ENCODE results near the gene IPP. TPM values are rescaled to one million over a fixed set of nuclear protein-coding genes. Genes with fewer than 3 reads are reported as not detected.
A peak's percentile ranks its signal among the peaks of the same experiment; 100 is the strongest.

The IPP gene
- total RNA-seq, 2 experiments from 2014 or later, result 6.0 to 6.6 TPM

GRCh38 chr1:45687014-45687753 lies 63.3 kb downstream of the IPP start:
- H3K36me3 ChIP-seq (ENCODE audit: insufficient read depth, low read length), result peaks cover 8% of the 10 kb centered on the region
- peak overlapping the region; percentile 97 for H3K27ac ChIP-seq (ENCODE audit: low read depth in 1 of 2, low read length in 2 of 2)
- peak overlapping the region; percentile 95 for H3K4me3 ChIP-seq (ENCODE audit: low read length)
- intact Hi-C loops (cut with DNase I, micrococcal nuclease), result loop anchor here (1.0 to 10.0 kb wide), 13 partner anchors 102 to 675 kb away; partner anchors contain the start of genes CCDC163 (in 2 of the 2), HECTD3 (in 2 of the 2), MMACHC (in 2 of the 2) and PRDX1 (in 2 of the 2)
- DNase-seq (peak; percentile 91 to 100 (median 96)), ATAC-seq (ENCODE audit: poor library complexity) (peak; percentile 80)
- H3K36me3 Mint-ChIP-seq (ENCODE audit: low read depth), result peaks cover 47% of the 10 kb centered on the region
- peaks cover 41% of the 10 kb centered on the region for H3K4me1 ChIP-seq (ENCODE audit: insufficient read depth, low read length)
- no peaks in the 10 kb centered on the region for H3K27me3 ChIP-seq (ENCODE audit: control insufficient read depth in 1 of 2, insufficient read depth in 2 of 2, low read length in 2 of 2)
- no peak for TF ChIP-seq CTCF (IDR thresholded peaks at IDR 0.05)
- peaks cover 43% of the 10 kb centered on the region for H3K4me1 Mint-ChIP-seq (ENCODE audit: low read depth)
- peak overlapping the region; percentile 99 for H3K4me3 Mint-ChIP-seq
- POLR2A ChIA-PET, result interaction anchor here (0.6 to 3.6 kb wide), 21 partner anchors 9 to 1056 kb away, joined by 3 to 65 read pairs (median 6); partner anchors contain the start of genes AKR1A1, BTBD19, CCDC163 and HECTD3
- CTCF ChIA-PET, result no interaction called here
- peak overlapping the region; percentile 100 for H3K27ac Mint-ChIP-seq
- no peaks in the 10 kb centered on the region for H3K27me3 Mint-ChIP-seq
- no peaks in the 10 kb centered on the region for H3K9me3 ChIP-seq (ENCODE audit: control insufficient read depth in 1 of 2, insufficient read depth in 1 of 2, low read length in 2 of 2)
- no peaks in the 10 kb centered on the region for H3K9me3 Mint-ChIP-seq

- no peaks in the 10 kb centered on the region for H3K27me3 Mint-ChIP-seq
- ATAC-seq (ENCODE audit: poor library complexity), result peak; percentile 68
- H3K36me3 ChIP-seq (ENCODE audit: insufficient read depth, low read length), result peaks cover 8% of the 10 kb centered on the region
- peak within 1 kb of the TSS; percentile 99 for H3K4me3 Mint-ChIP-seq
- peak within 1 kb of the TSS; percentile 100 for H3K27ac Mint-ChIP-seq
- CTCF ChIA-PET, result interaction anchor here (0.7 to 1.5 kb wide), 2 partner anchors 40 to 102 kb away, joined by 3 to 6 read pairs; partner anchors contain the start of gene NASP
- POLR2A ChIA-PET, result interaction anchor here (0.7 to 3.6 kb wide), 39 partner anchors 8 to 1055 kb away, joined by 3 to 65 read pairs (median 4); partner anchors contain the start of genes AKR1A1, BTBD19, CCDC163 and HECTD3
- TF ChIP-seq CTCF (IDR thresholded peaks at IDR 0.05), result no peak
- peak within 1 kb of the TSS; percentile 95 for H3K4me3 ChIP-seq (ENCODE audit: low read length)
- H3K36me3 Mint-ChIP-seq (ENCODE audit: low read depth), result peaks cover 44% of the 10 kb centered on the region
- H3K27me3 ChIP-seq (ENCODE audit: control insufficient read depth in 1 of 2, insufficient read depth in 2 of 2, low read length in 2 of 2), result no peaks in the 10 kb centered on the region
- DNase-seq, result peak; percentile 96 to 99 (median 98)
- intact Hi-C loops (cut with DNase I, micrococcal nuclease), result loop anchor here (1.0 to 10.0 kb wide), 13 partner anchors 102 to 674 kb away; partner anchors contain the start of genes CCDC163 (in 2 of the 2), HECTD3 (in 2 of the 2), MMACHC (in 2 of the 2) and PRDX1 (in 2 of the 2)
- H3K4me1 Mint-ChIP-seq (ENCODE audit: low read depth), result peaks cover 51% of the 10 kb centered on the region
- peak within 1 kb of the TSS; percentile 97 for H3K27ac ChIP-seq (ENCODE audit: low read depth in 1 of 2, low read length in 2 of 2)
- H3K9me3 Mint-ChIP-seq, result no peaks in the 10 kb centered on the region
- H3K9me3 ChIP-seq (ENCODE audit: control insufficient read depth in 1 of 2, insufficient read depth in 1 of 2, low read length in 2 of 2), result no peaks in the 10 kb centered on the region
- H3K4me1 ChIP-seq (ENCODE audit: insufficient read depth, low read length), result peaks cover 44% of the 10 kb centered on the region
These were observed 64.0 kb downstream of the IPP start, which contains the start of gene GPBP1L1 for GRCh38 chr1:45686288-45687013. Gene GPBP1L1 (minus strand): TSS chr1:45686533. CDS start chr1:45659087, 27,446 bp downstream.

- intact Hi-C loops (cut with DNase I, micrococcal nuclease), result loop anchor here (2.0 to 10.0 kb wide), 10 partner anchors 101 to 674 kb away; partner anchors contain the start of genes CCDC163 (in 2 of the 2), HECTD3 (in 2 of the 2), MMACHC (in 2 of the 2) and UROD (in 2 of the 2)
- Mint-ChIP-seq H3K4me1 (ENCODE audit: low read depth) (peaks cover 56% of the 10 kb centered on the region), H3K27me3 (no peaks in the 10 kb centered on the region), H3K36me3 (ENCODE audit: low read depth) (peaks cover 39% of the 10 kb centered on the region), H3K27ac (peak overlapping the region; percentile 100), H3K9me3 (no peaks in the 10 kb centered on the region), H3K4me3 (peak overlapping the region; percentile 99)
- H3K9me3 ChIP-seq (ENCODE audit: control insufficient read depth in 1 of 2, insufficient read depth in 1 of 2, low read length in 2 of 2), result no peaks in the 10 kb centered on the region
- H3K27me3 ChIP-seq (ENCODE audit: control insufficient read depth in 1 of 2, insufficient read depth in 2 of 2, low read length in 2 of 2), result no peaks in the 10 kb centered on the region
- peak; percentile 51 to 86 (median 62) for DNase-seq
- peak; percentile 7 for ATAC-seq (ENCODE audit: poor library complexity)
- ChIA-PET POLR2A (interaction anchor here (0.5 to 3.6 kb wide), 31 partner anchors 8 to 989 kb away, joined by 3 to 65 read pairs (median 4); partner anchors contain the start of genes AKR1A1, BTBD19, CCDC163 and HECTD3), CTCF (interaction anchor here (0.7 to 1.5 kb wide), 2 partner anchors 40 to 101 kb away, joined by 3 to 6 read pairs; partner anchors contain the start of gene NASP)
- TF ChIP-seq CTCF (IDR thresholded peaks at IDR 0.05), result no peak
- H3K27ac ChIP-seq (ENCODE audit: low read depth in 1 of 2, low read length in 2 of 2), result peak overlapping the region; percentile 97
- peak overlapping the region; percentile 95 for H3K4me3 ChIP-seq (ENCODE audit: low read length)
- H3K4me1 ChIP-seq (ENCODE audit: insufficient read depth, low read length), result peaks cover 44% of the 10 kb centered on the region
- H3K36me3 ChIP-seq (ENCODE audit: insufficient read depth, low read length), result peaks cover 4% of the 10 kb centered on the region
These were observed 64.5 kb downstream of the IPP start for GRCh38 chr1:45686015-45686287.

Measured in CD4-positive, alpha-beta T cell (primary cell).